SK-N-SH treated with all-trans-retinoic acid at 6 μM for 48 hours (cell line): ENCODE data around the gene KDM4E.

Experiments used
- ATAC-seq: fragments of 200-7000 bp; cut with Tn5 transposase; 3 replicates; pipeline ENCODE4 v1.9.1; 2020; ENCODE audit warnings: mild to moderate bottlenecking, moderate library complexity
- ARNTL ChIP-seq: fragments of 450-650 bp; formaldehyde crosslinking; IDR thresholded peaks from 2 replicates; pipeline ENCODE4 v1.5.0; 2020; ENCODE audit warnings: low read depth, mild to moderate bottlenecking, moderate library complexity, borderline replicate concordance
- BACH2 ChIP-seq: fragments of 250-450 bp; sonication (Bioruptor Pico); IDR thresholded peaks from 2 replicates; pipeline ENCODE4 v1.9.0; 2021; ENCODE audit warnings: mild to moderate bottlenecking, borderline replicate concordance
- CSDC2 ChIP-seq: fragments of 250-450 bp; sonication (Bioruptor Pico); IDR thresholded peaks from 2 replicates; pipeline ENCODE4 v1.5.0; 2020; ENCODE audit warnings: mild to moderate bottlenecking, moderate library complexity
- GLIS3 ChIP-seq: fragments of 250-450 bp; sonication (Bioruptor Pico); IDR thresholded peaks from 2 replicates; pipeline ENCODE4 v1.5.0; 2020; ENCODE audit warnings: mild to moderate bottlenecking, moderate library complexity
- OSR1 ChIP-seq: fragments of 250-450 bp; sonication (Bioruptor Pico); IDR thresholded peaks from 2 replicates; pipeline ENCODE4 v1.8.0; 2022; ENCODE audit warnings: moderate library complexity, mild to moderate bottlenecking, inconsistent platforms
- RARB ChIP-seq: fragments of 250-450 bp; sonication (Bioruptor Pico); IDR thresholded peaks from 2 replicates; pipeline ENCODE4 v1.8.0; 2021; ENCODE audit warnings: mild to moderate bottlenecking, moderate library complexity
- SNAI2 ChIP-seq: fragments of 250-450 bp; sonication (Bioruptor Pico); IDR thresholded peaks from 2 replicates; pipeline ENCODE4 v1.5.0; 2020; ENCODE audit warnings: mild to moderate bottlenecking, moderate library complexity
- TCF4 ChIP-seq: fragments of 250-450 bp; sonication (Bioruptor Pico); IDR thresholded peaks from 2 replicates; pipeline ENCODE4 v1.8.0; 2021; ENCODE audit warnings: mild to moderate bottlenecking, moderate library complexity, borderline replicate concordance
- TOX ChIP-seq: fragments of 250-450 bp; sonication (Bioruptor Pico); IDR thresholded peaks from 2 replicates; pipeline ENCODE4 v1.8.0; 2021; ENCODE audit warnings: mild to moderate bottlenecking, moderate library complexity, borderline replicate concordance
- ZC3H10 ChIP-seq: fragments of 250-450 bp; sonication (Bioruptor Pico); IDR thresholded peaks from 2 replicates; pipeline ENCODE4 v1.5.1; 2021; ENCODE audit warnings: mild to moderate bottlenecking, moderate library complexity
- ZFP3 ChIP-seq: fragments of 250-450 bp; sonication (Bioruptor Pico); IDR thresholded peaks from 2 replicates; pipeline ENCODE4 v1.5.0; 2020; ENCODE audit warnings: mild to moderate bottlenecking, moderate library complexity
- ZFP30 ChIP-seq: fragments of 450-650 bp; formaldehyde crosslinking; IDR thresholded peaks from 2 replicates; pipeline ENCODE4 v1.5.0; 2022; ENCODE audit warnings: mild to moderate bottlenecking, moderate library complexity
- ZNF565 ChIP-seq: fragments of 450-650 bp; formaldehyde crosslinking; conservative IDR thresholded peaks from 2 replicates; pipeline ENCODE4 v1.5.0; 2020; ENCODE audit warnings: low read depth, mild to moderate bottlenecking, moderate library complexity
- TF ChIP-seq, protein P1 (sequence below): fragments of 250-450 bp; sonication (Bioruptor Pico); IDR thresholded peaks from 2 replicates; pipeline ENCODE4 v1.8.0; 2021; ENCODE audit warnings: low read depth, mild to moderate bottlenecking, moderate library complexity, borderline replicate concordance
- TF ChIP-seq, protein P2 (sequence below): fragments of 250-450 bp; sonication (Bioruptor Pico); IDR thresholded peaks from 2 replicates; pipeline ENCODE4 v1.8.0; 2020; ENCODE audit warnings: mild to moderate bottlenecking, moderate library complexity, borderline replicate concordance
- TF ChIP-seq, protein P3 (sequence below): fragments of 250-450 bp; sonication (Bioruptor Pico); IDR thresholded peaks from 2 replicates; pipeline ENCODE4 v1.5.1; 2020; ENCODE audit warnings: low read depth, mild to moderate bottlenecking, moderate library complexity
- TF ChIP-seq, protein P4 (sequence below): fragments of 250-450 bp; sonication (Bioruptor Pico); IDR thresholded peaks from 2 replicates; pipeline ENCODE4 v1.5.1; 2021; ENCODE audit warnings: mild to moderate bottlenecking, moderate library complexity

KDM4E gene

DNA sequence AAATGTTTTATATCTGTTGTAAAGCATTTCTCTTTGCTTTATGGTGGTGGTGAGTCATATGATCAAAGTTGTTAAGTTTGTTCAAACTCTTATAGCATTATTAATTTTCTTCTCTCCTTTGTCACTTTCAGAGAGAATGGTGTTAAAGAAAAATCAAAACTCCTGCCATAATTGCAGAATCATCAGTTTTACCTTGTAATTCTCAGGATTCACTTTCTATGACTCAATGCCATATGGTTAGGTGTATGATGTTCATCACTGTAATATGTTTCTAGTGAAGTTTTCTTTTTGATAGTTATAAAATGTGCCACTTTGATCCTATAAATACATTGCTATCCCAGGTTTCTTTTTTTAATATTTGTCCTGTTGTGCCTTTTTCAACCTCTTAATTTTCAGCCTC, 13.7 kb upstream of the KDM4E start (continued):
- TF ChIP-seq, protein P1, sequence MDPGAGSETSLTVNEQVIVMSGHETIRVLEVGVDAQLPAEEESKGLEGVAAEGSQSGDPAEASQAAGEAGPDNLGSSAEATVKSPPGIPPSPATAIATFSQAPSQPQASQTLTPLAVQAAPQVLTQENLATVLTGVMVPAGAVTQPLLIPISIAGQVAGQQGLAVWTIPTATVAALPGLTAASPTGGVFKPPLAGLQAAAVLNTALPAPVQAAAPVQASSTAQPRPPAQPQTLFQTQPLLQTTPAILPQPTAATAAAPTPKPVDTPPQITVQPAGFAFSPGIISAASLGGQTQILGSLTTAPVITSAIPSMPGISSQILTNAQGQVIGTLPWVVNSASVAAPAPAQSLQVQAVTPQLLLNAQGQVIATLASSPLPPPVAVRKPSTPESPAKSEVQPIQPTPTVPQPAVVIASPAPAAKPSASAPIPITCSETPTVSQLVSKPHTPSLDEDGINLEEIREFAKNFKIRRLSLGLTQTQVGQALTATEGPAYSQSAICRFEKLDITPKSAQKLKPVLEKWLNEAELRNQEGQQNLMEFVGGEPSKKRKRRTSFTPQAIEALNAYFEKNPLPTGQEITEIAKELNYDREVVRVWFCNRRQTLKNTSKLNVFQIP (CRISPR knock-in tag): no peak
- no peak for TF ChIP-seq RARB (CRISPR knock-in tag)
- no peak for TF ChIP-seq SNAI2
- TF ChIP-seq OSR1: no peak
- TF ChIP-seq TCF4: no peak
- TF ChIP-seq ARNTL (CRISPR knock-in tag): no peak
- TF ChIP-seq, protein P2, sequence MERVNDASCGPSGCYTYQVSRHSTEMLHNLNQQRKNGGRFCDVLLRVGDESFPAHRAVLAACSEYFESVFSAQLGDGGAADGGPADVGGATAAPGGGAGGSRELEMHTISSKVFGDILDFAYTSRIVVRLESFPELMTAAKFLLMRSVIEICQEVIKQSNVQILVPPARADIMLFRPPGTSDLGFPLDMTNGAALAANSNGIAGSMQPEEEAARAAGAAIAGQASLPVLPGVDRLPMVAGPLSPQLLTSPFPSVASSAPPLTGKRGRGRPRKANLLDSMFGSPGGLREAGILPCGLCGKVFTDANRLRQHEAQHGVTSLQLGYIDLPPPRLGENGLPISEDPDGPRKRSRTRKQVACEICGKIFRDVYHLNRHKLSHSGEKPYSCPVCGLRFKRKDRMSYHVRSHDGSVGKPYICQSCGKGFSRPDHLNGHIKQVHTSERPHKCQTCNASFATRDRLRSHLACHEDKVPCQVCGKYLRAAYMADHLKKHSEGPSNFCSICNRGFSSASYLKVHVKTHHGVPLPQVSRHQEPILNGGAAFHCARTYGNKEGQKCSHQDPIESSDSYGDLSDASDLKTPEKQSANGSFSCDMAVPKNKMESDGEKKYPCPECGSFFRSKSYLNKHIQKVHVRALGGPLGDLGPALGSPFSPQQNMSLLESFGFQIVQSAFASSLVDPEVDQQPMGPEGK (CRISPR knock-in tag): no peak
- TF ChIP-seq ZFP3 (CRISPR knock-in tag): no peak
- no peak for TF ChIP-seq ZC3H10 (CRISPR knock-in tag)
- no peak for TF ChIP-seq ZNF565 (CRISPR knock-in tag)
- no peak for TF ChIP-seq GLIS3 (CRISPR knock-in tag)
- TF ChIP-seq, protein P3, sequence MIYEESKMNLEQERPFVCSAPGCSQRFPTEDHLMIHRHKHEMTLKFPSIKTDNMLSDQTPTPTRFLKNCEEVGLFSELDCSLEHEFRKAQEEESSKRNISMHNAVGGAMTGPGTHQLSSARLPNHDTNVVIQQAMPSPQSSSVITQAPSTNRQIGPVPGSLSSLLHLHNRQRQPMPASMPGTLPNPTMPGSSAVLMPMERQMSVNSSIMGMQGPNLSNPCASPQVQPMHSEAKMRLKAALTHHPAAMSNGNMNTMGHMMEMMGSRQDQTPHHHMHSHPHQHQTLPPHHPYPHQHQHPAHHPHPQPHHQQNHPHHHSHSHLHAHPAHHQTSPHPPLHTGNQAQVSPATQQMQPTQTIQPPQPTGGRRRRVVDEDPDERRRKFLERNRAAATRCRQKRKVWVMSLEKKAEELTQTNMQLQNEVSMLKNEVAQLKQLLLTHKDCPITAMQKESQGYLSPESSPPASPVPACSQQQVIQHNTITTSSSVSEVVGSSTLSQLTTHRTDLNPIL (CRISPR knock-in tag): no peak
- TF ChIP-seq, all 23 proteins: peak for 0

DNA sequence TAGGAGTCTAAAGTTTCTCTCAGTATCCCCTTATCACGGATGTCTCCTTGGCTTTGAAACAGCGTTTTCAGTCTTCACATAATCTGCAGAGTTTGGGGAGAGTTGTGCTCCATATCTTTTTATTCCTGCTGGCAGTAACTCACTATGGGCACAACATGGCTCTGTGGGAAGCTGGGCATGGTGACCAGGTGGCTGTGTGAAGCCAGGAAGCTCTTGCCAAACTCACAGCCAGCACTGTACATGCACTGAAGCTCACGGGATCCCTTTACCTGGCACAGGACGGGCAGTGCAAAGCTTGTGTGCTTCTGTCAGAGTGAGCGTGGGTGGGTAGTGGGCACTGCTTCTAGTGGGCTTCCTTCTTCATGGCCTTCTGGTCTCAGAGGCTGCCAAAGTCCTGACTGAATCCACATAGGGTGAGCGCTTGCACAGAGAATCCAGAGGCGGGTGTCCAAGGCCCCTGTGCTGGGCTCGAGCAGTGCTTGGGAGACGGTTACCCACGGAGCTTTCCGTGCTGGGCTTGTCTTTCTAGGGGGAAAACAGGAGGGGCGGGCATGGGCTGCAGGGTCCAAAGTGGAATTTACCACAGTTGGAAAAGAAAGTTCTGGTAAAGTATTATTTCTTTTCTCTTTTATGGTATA, 10.8 kb upstream of the KDM4E start:
- no peak for TF ChIP-seq SNAI2
- TF ChIP-seq, protein P2 (CRISPR knock-in tag): no peak
- TF ChIP-seq BACH2 (CRISPR knock-in tag): no peak
- no peak for TF ChIP-seq OSR1
- TF ChIP-seq, protein P4, sequence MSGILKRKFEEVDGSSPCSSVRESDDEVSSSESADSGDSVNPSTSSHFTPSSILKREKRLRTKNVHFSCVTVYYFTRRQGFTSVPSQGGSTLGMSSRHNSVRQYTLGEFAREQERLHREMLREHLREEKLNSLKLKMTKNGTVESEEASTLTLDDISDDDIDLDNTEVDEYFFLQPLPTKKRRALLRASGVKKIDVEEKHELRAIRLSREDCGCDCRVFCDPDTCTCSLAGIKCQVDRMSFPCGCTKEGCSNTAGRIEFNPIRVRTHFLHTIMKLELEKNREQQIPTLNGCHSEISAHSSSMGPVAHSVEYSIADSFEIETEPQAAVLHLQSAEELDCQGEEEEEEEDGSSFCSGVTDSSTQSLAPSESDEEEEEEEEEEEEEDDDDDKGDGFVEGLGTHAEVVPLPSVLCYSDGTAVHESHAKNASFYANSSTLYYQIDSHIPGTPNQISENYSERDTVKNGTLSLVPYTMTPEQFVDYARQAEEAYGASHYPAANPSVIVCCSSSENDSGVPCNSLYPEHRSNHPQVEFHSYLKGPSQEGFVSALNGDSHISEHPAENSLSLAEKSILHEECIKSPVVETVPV: no peak
- TF ChIP-seq ZC3H10 (CRISPR knock-in tag): no peak
- no peak for TF ChIP-seq RARB (CRISPR knock-in tag)
- TF ChIP-seq, protein P1 (CRISPR knock-in tag): no peak
- TF ChIP-seq CSDC2 (CRISPR knock-in tag): no peak
- TF ChIP-seq ZFP30: no peak
- no peak for TF ChIP-seq TOX (CRISPR knock-in tag)
- TF ChIP-seq ZFP3 (CRISPR knock-in tag): no peak
- no peak for TF ChIP-seq ARNTL (CRISPR knock-in tag)
- TF ChIP-seq GLIS3 (CRISPR knock-in tag): no peak
- TF ChIP-seq, protein P3 (CRISPR knock-in tag): no peak
- no peak for TF ChIP-seq TCF4
- no peak for ATAC-seq
